Osteocyte (in vitro differentiated cells): ENCODE results near the gene CFAP90. TPM values are rescaled to one million over a fixed set of nuclear protein-coding genes. Genes with fewer than 3 reads are reported as not detected.

ENCODE experiments used
- DNase-seq: peaks from one replicate; pipeline ENCODE4 v3.0.0; 2021; ENCODE audit warnings: mixed read lengths; ENCODE audit not compliant: unreplicated experiment; ENCODE audit errors: extremely low spot score
- H3K27ac Mint-ChIP-seq: one replicate; pipeline ENCODE4 v1.8.0; 2021; ENCODE audit warnings: mild to moderate bottlenecking, mixed read lengths; ENCODE audit not compliant: unreplicated experiment
- H3K27me3 Mint-ChIP-seq: one replicate; pipeline ENCODE4 v1.8.0; 2021; ENCODE audit warnings: mixed read lengths; ENCODE audit not compliant: unreplicated experiment
- H3K36me3 Mint-ChIP-seq: one replicate; pipeline ENCODE4 v1.8.0; 2021; ENCODE audit warnings: mixed read lengths; ENCODE audit not compliant: unreplicated experiment
- H3K4me1 Mint-ChIP-seq: one replicate; pipeline ENCODE4 v1.8.0; 2021; ENCODE audit warnings: mixed read lengths; ENCODE audit not compliant: unreplicated experiment
- H3K4me3 Mint-ChIP-seq: one replicate; pipeline ENCODE4 v1.8.0; 2021; ENCODE audit warnings: mild to moderate bottlenecking, moderate library complexity, mixed read lengths; ENCODE audit not compliant: unreplicated experiment
- H3K9me3 Mint-ChIP-seq: one replicate; pipeline ENCODE4 v1.8.0; 2021; ENCODE audit warnings: mixed read lengths; ENCODE audit not compliant: unreplicated experiment
- total RNA-seq: library from RNA; stranded (reverse); gene quantifications from 2 replicates; pipeline ENCODE4 v1.2.1, GENCODE V29; 2021
- TF ChIP-seq, protein P1 (sequence below): fragments of 200-600 bp; sonication (generic); IDR thresholded peaks from 2 replicates; pipeline ENCODE4 v1.5.0; 2021; ENCODE audit warnings: antibody characterized with exemption, mild to moderate bottlenecking, moderate library complexity

Gene CFAP90
- total RNA-seq, 1 donor from 2014 or later, result not detected

DNA sequence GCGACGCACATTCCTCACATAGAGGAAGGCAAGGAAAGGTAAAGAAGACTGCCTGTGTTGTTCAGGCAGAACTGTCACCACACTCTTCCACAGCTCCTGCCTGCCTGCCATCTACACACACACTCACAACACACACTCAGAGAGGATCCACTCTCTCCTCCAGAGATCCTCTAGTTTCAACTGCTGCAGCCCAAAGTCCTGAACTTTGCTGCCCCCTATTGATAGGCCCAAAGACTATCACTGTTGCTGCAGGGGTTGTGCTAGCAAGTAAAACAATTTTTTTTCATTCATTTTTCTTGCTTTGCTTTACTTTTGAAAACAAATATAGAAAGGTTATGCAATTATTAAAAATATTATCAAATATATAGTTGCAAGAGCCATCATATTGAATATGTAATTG, 5.9 kb upstream of the CFAP90 start:
- H3K4me1 Mint-ChIP-seq, result peaks cover 5% of the 10 kb centered on the region
- H3K4me3 Mint-ChIP-seq, result no peak overlapping the region
- no peaks in the 10 kb centered on the region for H3K27me3 Mint-ChIP-seq
- DNase-seq, result peak; percentile 73
- TF ChIP-seq, protein P1, sequence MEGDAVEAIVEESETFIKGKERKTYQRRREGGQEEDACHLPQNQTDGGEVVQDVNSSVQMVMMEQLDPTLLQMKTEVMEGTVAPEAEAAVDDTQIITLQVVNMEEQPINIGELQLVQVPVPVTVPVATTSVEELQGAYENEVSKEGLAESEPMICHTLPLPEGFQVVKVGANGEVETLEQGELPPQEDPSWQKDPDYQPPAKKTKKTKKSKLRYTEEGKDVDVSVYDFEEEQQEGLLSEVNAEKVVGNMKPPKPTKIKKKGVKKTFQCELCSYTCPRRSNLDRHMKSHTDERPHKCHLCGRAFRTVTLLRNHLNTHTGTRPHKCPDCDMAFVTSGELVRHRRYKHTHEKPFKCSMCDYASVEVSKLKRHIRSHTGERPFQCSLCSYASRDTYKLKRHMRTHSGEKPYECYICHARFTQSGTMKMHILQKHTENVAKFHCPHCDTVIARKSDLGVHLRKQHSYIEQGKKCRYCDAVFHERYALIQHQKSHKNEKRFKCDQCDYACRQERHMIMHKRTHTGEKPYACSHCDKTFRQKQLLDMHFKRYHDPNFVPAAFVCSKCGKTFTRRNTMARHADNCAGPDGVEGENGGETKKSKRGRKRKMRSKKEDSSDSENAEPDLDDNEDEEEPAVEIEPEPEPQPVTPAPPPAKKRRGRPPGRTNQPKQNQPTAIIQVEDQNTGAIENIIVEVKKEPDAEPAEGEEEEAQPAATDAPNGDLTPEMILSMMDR, result peak; percentile 57
- peaks cover 20% of the 10 kb centered on the region for H3K36me3 Mint-ChIP-seq
- H3K27ac Mint-ChIP-seq, result no peak overlapping the region
- no peaks in the 10 kb centered on the region for H3K9me3 Mint-ChIP-seq

DNA sequence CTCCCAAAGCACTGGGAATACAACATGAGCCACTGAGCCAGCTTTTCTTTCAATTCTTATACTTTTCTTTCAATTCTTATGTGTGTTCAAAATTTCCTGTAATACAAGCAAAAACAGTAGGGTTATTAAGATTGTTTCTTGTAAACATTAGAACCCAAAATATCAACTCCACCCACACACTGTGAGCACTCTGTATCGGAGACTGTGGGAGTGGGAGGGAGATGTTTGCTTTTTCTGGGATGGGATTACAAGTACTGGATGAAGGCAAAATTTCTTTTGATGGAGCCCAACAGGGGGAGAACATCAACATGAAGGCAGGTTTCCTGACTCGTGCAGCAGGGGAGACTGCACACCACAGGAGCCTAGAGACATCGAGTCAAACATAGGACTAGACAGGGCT, 4.7 kb upstream of the CFAP90 start:
- Mint-ChIP-seq H3K27ac (no peak overlapping the region), H3K36me3 (peaks cover 15% of the 10 kb centered on the region), H3K27me3 (no peaks in the 10 kb centered on the region), H3K4me1 (peaks cover 8% of the 10 kb centered on the region), H3K9me3 (no peaks in the 10 kb centered on the region), H3K4me3 (no peak overlapping the region)
- TF ChIP-seq, protein P1, result no peak
- no peak for DNase-seq

DNA sequence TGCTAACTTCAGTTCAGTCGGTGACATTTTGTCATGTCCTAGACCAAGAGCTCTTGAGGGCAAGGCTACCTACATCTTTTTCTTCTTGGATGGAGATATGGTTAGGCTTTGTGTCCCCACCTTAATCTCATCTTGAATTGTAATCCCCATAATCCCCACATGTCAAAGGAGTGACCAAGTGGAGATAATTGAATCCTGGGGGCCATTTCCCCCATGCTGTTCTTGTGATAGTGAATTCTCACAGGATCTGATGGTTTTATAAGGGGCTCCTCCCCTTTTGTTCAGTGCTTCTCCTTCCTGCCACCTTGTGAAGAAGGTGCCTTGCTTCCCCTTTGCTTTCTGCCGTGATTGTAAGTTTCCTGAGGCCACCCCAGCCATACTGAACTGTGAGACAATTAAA, 2.1 kb upstream of the CFAP90 start:
- TF ChIP-seq, protein P1, result no peak
- DNase-seq, result no peak
- peaks cover 13% of the 10 kb centered on the region for H3K4me1 Mint-ChIP-seq
- no peak overlapping the region for H3K4me3 Mint-ChIP-seq
- H3K27me3 Mint-ChIP-seq, result peaks cover 11% of the 10 kb centered on the region
- no peaks in the 10 kb centered on the region for H3K36me3 Mint-ChIP-seq
- H3K9me3 Mint-ChIP-seq, result no peaks in the 10 kb centered on the region
- no peak overlapping the region for H3K27ac Mint-ChIP-seq

DNA sequence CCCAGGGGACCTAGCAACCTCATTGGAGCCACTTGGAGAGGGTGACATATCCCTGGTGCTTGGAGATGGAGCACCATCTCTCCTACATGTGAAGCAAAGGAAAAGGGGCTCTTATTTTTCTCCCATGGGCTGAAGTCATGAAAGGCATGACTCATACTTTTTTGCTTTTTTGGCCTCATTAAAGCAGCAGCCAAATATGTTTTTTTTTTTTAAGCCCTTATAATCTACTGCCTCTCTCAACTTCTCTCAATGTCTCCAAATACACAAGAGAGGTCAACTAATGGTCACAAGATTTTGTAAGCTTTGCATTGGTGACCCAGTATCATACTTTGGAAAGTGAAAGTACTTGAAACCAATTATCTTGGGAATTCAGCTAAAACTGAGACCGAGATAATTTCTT, 1.6 kb upstream of the CFAP90 start:
- no peak overlapping the region for H3K4me3 Mint-ChIP-seq
- no peak for DNase-seq
- no peaks in the 10 kb centered on the region for H3K36me3 Mint-ChIP-seq

DNA sequence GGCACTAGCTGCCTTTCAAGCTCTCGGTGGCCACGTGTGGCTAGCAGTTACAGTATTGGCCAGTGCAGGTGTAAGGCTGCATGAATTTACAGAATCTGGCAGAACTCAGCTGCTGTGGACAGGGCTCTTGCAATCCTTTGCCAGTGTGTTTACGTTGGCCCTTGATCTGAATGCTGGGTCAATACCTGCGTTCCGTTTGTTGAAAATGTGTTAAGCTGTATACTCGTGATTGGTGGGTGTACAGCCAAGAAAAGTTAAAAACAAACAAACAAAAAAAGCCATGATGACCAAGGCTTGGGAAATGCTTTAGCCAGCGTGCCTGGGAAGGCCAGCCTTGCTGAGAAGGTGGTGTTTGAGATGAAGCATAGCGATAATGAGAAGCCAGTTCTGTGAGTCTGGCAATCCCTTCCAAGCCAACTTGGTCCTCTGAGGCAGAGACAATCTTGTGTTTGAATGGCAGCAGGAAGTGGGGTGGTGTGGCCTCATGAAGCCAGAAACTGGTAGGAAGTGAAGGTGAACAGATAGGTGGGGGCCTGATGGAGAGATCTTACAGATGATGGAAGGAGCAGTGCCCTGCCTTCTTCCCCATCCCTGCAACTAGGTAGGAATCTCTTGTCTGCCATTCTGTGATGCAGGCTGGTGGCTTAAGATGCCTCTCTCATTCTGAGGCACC, 820 bp upstream of the CFAP90 start:
- DNase-seq, result no peak

More for the DNA sequence above, 1.6 kb upstream of the CFAP90 start:
- TF ChIP-seq, protein P1, result no peak
- Mint-ChIP-seq H3K27ac (no peak overlapping the region), H3K27me3 (peaks cover 13% of the 10 kb centered on the region), H3K9me3 (no peaks in the 10 kb centered on the region), H3K4me1 (peaks cover 13% of the 10 kb centered on the region)

More for the DNA sequence above, 820 bp upstream of the CFAP90 start:
- no peak overlapping the region for H3K27ac Mint-ChIP-seq
- H3K36me3 Mint-ChIP-seq, result no peaks in the 10 kb centered on the region
- peak overlapping the region; percentile 75 for H3K4me3 Mint-ChIP-seq
- no peaks in the 10 kb centered on the region for H3K9me3 Mint-ChIP-seq
- peaks cover 17% of the 10 kb centered on the region for H3K27me3 Mint-ChIP-seq
- TF ChIP-seq, protein P1, result no peak
- peaks cover 13% of the 10 kb centered on the region for H3K4me1 Mint-ChIP-seq
